Right cardiac atrium (tissue), 5 donors: ENCODE data around the gene ATRN. TPM values are rescaled to one million over a fixed set of nuclear protein-coding genes. Genes with fewer than 3 reads are reported as not detected.
"Not testable (repeated sequence)": the region's sequence is repeated elsewhere in the genome, so short reads cannot be mapped to it uniquely, and the experiment has no call there.

Experiments
- ATAC-seq, 2 donors: fragments of 200-7000 bp; cut with Tn5 transposase; one replicate each; pipeline versions ENCODE4 v1.8.0 to v1.9.1; 2020; ENCODE audit warnings: moderate library complexity in 2 of 2, mild to moderate bottlenecking in 1 of 2
- DNase-seq, 3 donors: peaks; one replicate each; pipeline ENCODE4 v3.0.0-alpha.2; 2020
- H3K27ac ChIP-seq: one replicate; pipeline ENCODE4 v1.5.1; 2013; ENCODE audit warnings: mild to moderate bottlenecking, low read length, control low read depth, moderate library complexity
- H3K27me3 ChIP-seq: one replicate; pipeline ENCODE4 v1.6.1; 2013; ENCODE audit not compliant: control insufficient read depth, insufficient read depth
- H3K4me1 ChIP-seq: one replicate; pipeline ENCODE4 v1.6.1; 2013; ENCODE audit warnings: low read length; ENCODE audit not compliant: control insufficient read depth, insufficient read depth
- H3K4me3 ChIP-seq: one replicate; pipeline ENCODE4 v1.5.1; 2013; ENCODE audit warnings: low read length, control low read depth
- H3K9me3 ChIP-seq: one replicate; pipeline ENCODE4 v1.6.1; 2013; ENCODE audit warnings: low read length; ENCODE audit not compliant: control insufficient read depth
- WGBS: extraction: QIAGEN DNeasy Blood & Tissue Kit; methylation state at CpG from one replicate; pipeline ENCODE4 v1.1.7; 2013; 5-methylcytosine and 5-hydroxymethylcytosine counted together
- intact Hi-C, 4 donors: fragments of 100-400 bp; cut with DNase I; formaldehyde crosslinking; loops; one replicate each; pipeline versions ENCODE4 v1.11.0 to v1.14.0; 2022 to 2023
- polyA plus RNA-seq: library from polyadenylated mRNA; stranded (reverse); fragments of 200-250 nt; gene quantifications from one replicate; pipeline ENCODE4 v1.2.3, GENCODE V29; 2013
- total RNA-seq, 4 donors: library from RNA; stranded (reverse); fragmentation: NEBNext Ultra II Directional; extraction: Animal tissue kit (Norgen Biotek cat#: 25700); gene quantifications; one replicate each; pipeline ENCODE4 v1.2.1, GENCODE V29; 2021
- donor health status: healthy with polysubstance abuse.
- donor health status: DM: no; HTN: yes; CAD: no.
- donor health status: DM: no; HTN: no; CAD: no.
- donor health status: DM: no; HTN: yes; CAD: no; lungs with severe emphysema.
- donor health status: DM: yes; HTN: yes; CAD: no.

Gene ATRN
- total and polyA plus RNA-seq, 5 donors = 9.5 to 33.1 (median 31.7) TPM

DNA sequence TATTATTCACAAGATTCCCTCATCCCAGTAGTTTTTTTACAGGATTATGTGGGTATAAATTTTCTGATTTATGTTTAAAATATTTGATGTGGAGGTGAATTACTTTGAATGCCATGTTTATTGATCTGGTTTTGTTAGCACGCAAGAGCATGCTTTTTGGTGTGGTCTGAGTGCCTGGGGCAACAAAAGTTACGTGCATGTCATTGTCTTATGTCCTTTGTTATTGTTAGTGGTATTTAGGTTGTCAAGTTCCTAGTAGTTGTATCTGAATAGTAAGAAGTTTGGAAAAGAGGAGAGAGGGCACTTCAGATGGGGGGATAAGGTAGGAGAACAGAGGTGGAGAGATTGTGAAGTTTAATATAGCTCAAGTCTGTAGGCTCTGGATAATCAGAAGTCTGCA is 95.0 kb downstream of the ATRN start:
- ATAC-seq = no peak
- intact Hi-C loops = no loop called here
- Histone ChIP-seq H3K27me3 (no peaks in the 10 kb centered on the region), H3K4me3 (no peak overlapping the region), H3K4me1 (no peaks in the 10 kb centered on the region), H3K27ac (no peak overlapping the region), H3K9me3 (no peaks in the 10 kb centered on the region)
- no peak for DNase-seq
- WGBS = 96% methylated on average over 2 of the region's 2 CpGs

DNA sequence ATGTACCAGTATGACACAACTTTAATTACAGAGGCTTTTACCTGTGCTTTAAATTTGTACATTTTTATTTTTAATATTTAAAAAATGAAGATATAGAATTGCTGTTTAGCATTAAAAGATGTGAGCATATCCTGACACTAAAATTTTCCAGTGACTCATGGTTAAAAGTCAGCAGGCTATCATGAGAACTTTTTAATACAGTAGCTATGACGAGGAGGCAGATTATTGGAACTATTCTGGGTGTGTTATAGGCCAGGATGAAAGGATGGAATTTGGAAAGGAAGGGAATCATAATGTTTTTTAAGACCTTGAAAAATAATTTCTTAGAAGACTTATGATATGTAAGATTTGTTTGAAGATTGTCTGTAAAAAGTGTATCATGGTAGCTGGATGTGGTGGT is 101.3 kb downstream of the ATRN start:
- Histone ChIP-seq H3K27me3 (no peaks in the 10 kb centered on the region), H3K9me3 (no peaks in the 10 kb centered on the region), H3K4me1 (no peaks in the 10 kb centered on the region), H3K4me3 (no peak overlapping the region), H3K27ac (no peak overlapping the region)
- 78% methylated on average over 1 of the region's 1 CpG for WGBS
- intact Hi-C loops = no loop called here
- no peak for DNase-seq
- ATAC-seq = no peak

DNA sequence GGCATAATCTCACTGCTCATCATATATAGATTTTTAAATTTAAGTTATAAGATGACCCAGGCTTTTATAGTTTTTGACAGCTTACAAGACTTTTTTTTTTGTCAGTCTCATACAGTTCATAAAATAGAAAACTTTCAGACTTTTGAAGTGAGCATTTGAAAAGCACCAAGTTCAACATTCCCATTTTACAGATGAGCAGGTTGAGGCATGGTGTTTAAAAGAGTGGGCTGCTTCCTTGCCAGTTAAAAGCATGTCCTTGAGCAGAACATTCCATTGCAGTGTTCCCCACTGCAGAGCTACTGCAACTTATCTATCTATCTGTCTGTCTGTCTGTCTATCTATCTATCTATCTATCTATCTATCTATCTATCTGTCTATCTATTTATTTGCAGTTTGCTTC is 105.5 kb downstream of the ATRN start:
- intact Hi-C loops = no loop called here
- DNase-seq (no peak), ATAC-seq (no peak)
- no peak overlapping the region for H3K4me3 ChIP-seq
- H3K27me3 ChIP-seq = no peaks in the 10 kb centered on the region
- no peaks in the 10 kb centered on the region for H3K9me3 ChIP-seq
- no peak overlapping the region for H3K27ac ChIP-seq
- H3K4me1 ChIP-seq = no peaks in the 10 kb centered on the region

DNA sequence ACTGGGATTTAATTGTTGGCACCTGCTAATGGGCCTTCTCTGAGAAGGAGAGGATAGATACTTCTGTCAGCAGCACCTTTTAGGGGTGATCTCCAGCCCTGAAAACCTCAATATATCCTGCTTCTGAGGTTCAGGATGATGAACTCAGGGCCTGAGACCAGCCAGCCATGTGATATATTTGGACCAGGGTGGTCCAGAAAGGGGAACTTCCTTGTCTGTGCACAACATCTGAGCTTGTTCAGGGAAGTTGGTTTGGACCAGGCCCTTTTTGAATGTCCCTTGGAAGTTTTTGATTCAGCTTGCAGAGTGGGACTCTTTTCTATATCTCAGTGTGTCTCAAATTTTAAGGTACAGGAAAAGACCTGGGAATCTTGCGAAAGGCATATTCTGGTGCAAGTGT is 106.5 kb downstream of the ATRN start:
- Histone ChIP-seq H3K4me1 (no peaks in the 10 kb centered on the region), H3K9me3 (no peaks in the 10 kb centered on the region), H3K27me3 (no peaks in the 10 kb centered on the region), H3K4me3 (no peak overlapping the region), H3K27ac (no peak overlapping the region)
- intact Hi-C loops = no loop called here
- 94% methylated on average over 1 of the region's 1 CpG for WGBS
- DNase-seq (no peak), ATAC-seq (no peak)

DNA sequence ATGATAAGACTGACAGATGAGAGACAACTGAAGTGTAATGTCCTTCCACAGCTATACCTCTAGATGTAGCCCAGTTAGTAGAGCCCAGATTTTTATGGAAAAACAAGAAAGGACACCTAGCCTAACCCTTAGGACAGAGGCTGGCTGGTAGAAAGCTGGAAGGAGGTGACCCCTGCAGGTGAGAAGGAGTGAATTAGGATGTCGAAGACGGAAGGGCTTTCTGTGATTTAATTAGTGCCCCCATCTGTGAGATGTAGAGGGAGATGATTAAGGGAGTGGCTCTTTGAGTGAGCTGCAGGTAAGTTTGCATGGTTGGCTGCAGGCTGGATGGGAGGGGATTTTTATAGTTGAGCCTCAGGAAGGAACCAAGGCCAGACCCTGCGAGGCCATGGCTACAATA is 109.6 kb downstream of the ATRN start:
- DNase-seq = no peak

DNA sequence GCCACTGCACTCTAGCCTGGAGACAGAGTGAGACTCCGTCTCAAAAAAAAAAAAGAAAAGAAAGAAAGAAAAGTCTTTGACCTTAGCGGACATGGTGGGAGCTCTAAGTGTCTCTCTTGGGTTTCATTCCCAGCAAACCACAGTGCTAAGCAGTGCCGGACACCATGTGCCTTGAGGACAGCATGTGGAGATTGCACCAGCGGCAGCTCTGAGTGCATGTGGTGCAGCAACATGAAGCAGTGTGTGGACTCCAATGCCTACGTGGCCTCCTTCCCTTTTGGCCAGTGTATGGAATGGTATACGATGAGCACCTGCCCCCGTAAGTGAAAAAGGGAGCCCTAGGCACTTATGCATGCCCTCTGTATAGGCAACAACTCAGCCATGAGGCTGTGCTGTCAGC is 112.9 kb downstream of the ATRN start:
- ATAC-seq (no peak), DNase-seq (no peak)
- no peak overlapping the region for H3K4me3 ChIP-seq
- H3K27ac ChIP-seq = no peak overlapping the region
- no peaks in the 10 kb centered on the region for H3K4me1 ChIP-seq
- no peaks in the 10 kb centered on the region for H3K9me3 ChIP-seq
- WGBS = 84% methylated on average over 7 of the region's 7 CpGs
- intact Hi-C loops = no loop called here
- H3K27me3 ChIP-seq = no peaks in the 10 kb centered on the region

More for the DNA sequence above, 109.6 kb downstream of the ATRN start:
- Histone ChIP-seq H3K4me3 (no peak overlapping the region), H3K27ac (no peak overlapping the region), H3K27me3 (no peaks in the 10 kb centered on the region), H3K4me1 (no peaks in the 10 kb centered on the region), H3K9me3 (no peaks in the 10 kb centered on the region)
- ATAC-seq = no peak
- WGBS = 89% methylated on average over 3 of the region's 3 CpGs
- intact Hi-C loops = no loop called here

DNA sequence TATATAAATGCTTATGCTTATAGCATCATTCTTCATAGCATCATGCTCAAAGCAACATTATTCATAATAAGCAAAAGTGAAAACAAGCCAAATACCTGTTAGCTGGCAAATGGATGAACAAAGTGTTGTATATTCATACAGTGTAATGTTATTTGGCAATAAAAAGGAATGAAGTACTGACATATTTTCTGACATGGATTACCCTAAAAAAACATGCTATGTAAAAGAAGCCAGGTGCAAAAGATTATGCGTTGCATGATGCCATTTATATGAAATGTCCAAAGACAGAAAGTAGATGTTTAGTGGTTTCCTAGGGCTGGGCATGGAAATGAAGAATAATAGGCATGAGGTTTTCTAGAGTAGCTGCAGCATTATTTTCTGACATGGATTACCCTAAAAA is 115.3 kb downstream of the ATRN start:
- no peaks in the 10 kb centered on the region for H3K9me3 ChIP-seq
- H3K4me3 ChIP-seq = no peak overlapping the region
- no peak overlapping the region for H3K27ac ChIP-seq
- ATAC-seq (no peak), DNase-seq (no peak)
- WGBS = 97% methylated on average over 1 of the region's 1 CpG
- H3K4me1 ChIP-seq = no peaks in the 10 kb centered on the region
- intact Hi-C loops = no loop called here
- no peaks in the 10 kb centered on the region for H3K27me3 ChIP-seq

DNA sequence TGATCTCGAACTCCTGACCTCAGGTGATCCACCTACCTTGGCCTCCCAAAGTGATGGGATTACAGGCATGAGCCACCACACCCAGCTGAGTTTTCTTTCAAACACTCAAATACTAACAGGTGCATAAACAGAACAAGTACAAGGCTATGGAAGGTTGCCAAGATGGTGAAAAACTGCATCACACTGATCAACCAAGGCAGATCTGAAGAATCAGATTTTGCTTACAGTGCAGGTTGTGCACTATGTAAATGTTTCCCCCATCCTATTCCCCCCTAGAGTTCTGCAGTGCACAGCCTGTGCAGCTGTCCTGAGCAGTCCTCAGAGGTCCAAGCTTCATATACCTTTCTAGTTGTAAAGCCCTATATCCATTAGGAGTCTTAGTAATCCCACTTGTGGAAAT is 119.3 kb downstream of the ATRN start:
- Histone ChIP-seq H3K27me3 (no peaks in the 10 kb centered on the region), H3K9me3 (no peaks in the 10 kb centered on the region), H3K4me3 (no peak overlapping the region), H3K4me1 (no peaks in the 10 kb centered on the region), H3K27ac (no peak overlapping the region)
- WGBS = 92% methylated on average over 1 of the region's 1 CpG
- ATAC-seq (no peak), DNase-seq (no peak)
- intact Hi-C loops = no loop called here

DNA sequence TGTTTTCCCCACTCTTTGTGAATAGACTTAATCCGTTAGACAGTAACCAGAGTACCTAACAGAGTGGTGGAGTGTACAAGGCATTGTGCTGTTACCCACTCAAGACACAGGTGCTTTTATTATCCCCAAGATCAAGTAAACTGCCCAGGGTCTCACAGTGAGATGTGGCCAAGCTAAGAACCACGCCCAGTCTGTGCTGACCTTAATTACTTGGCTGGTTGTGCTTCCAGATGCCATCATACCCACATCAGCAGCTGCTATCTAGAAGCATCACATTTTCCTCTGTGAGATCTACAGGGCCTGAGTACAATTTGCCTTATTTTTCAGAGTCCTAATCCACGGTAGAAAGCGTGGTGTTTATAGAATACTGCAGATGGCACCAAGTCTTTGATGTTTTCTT is 122.1 kb downstream of the ATRN start:
- intact Hi-C loops = no loop called here
- DNase-seq = no peak
- no peaks in the 10 kb centered on the region for H3K27me3 ChIP-seq
- H3K4me1 ChIP-seq = no peaks in the 10 kb centered on the region
- no peaks in the 10 kb centered on the region for H3K9me3 ChIP-seq
- ATAC-seq = no peak
- 95% methylated on average over 4 of the region's 4 CpGs for WGBS
- no peak overlapping the region for H3K27ac ChIP-seq
- no peak overlapping the region for H3K4me3 ChIP-seq

DNA sequence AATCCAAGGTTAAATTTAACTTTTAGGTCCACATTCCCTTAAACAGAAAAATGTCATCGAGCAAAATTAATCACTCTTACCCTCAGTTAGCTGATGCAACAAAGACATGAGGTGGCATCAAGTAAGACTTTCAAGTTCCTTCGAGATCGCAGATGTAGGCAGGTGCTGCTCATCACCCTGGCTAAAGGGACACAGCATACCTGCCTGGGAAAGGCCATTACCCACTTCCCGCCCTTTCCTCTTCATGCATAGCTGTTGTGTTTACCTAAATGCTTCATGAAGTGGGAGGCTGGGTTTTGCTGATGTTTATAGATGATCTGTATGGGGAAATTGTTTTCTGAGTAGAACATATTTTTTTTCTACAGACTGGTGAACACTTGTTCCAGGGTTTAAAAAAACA is 124.7 kb downstream of the ATRN start:
- no peak for DNase-seq
- no peaks in the 10 kb centered on the region for H3K27me3 ChIP-seq
- H3K4me1 ChIP-seq = no peaks in the 10 kb centered on the region
- H3K9me3 ChIP-seq = no peaks in the 10 kb centered on the region
- no peak for ATAC-seq
- no peak overlapping the region for H3K4me3 ChIP-seq
- H3K27ac ChIP-seq = no peak overlapping the region
- 97% methylated on average over 4 of the region's 4 CpGs for WGBS
- intact Hi-C loops = no loop called here

DNA sequence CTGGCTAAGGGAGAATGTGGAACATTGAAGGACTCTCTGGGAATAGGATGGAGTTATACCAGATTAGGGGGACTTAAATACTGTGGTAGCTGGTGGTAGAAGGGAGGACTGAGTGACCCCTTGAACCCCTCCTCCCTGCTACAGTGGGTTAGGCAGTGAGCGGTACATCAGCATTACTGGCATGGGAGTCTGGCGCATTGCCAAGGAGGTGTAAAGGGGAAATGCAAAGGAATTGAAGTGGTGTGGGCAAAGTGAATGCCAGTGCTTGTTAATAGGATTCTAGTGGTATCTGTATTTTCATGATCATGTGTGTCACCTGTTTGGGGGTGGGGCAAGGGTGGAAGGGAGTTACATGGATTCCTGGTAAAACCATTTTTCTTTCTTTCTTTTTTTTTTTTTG is 132.3 kb downstream of the ATRN start:
- no peak for ATAC-seq
- WGBS = 82% methylated on average over 2 of the region's 2 CpGs
- intact Hi-C loops = no loop called here

DNA sequence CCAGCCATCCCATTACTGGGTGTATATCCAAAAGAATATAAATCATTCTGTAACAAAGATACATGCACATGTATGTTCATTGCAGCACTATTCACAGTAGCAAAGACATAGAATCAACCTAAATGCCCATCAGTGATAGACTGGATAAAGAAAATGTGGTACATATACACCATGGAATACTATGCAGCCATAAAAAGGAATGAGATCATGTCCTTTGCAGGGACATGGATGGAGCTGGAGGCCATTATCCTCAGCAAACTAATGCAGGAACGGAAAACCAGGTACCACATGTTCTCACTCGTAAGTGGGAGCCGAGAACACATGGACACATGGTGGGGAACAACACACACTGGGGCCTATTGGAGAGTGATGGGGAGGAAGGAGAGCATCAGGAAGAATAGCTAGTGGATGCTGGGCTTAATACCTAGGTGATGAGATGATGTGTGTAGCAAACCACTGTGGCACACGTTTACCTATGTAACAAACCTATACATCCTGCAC is 134.6 kb downstream of the ATRN start:
- intact Hi-C loops, H3K27ac ChIP-seq, ATAC-seq: not testable (repeated sequence)

More for the DNA sequence above, 132.3 kb downstream of the ATRN start:
- DNase-seq = no peak
- H3K9me3 ChIP-seq = no peaks in the 10 kb centered on the region
- no peaks in the 10 kb centered on the region for H3K27me3 ChIP-seq
- no peak overlapping the region for H3K27ac ChIP-seq
- no peak overlapping the region for H3K4me3 ChIP-seq
- no peaks in the 10 kb centered on the region for H3K4me1 ChIP-seq

More for the DNA sequence above, 134.6 kb downstream of the ATRN start:
- 99% methylated on average over 4 of the region's 4 CpGs for WGBS
- not testable (repeated sequence) for H3K9me3 ChIP-seq, DNase-seq, H3K27me3 ChIP-seq, H3K4me3 ChIP-seq, H3K4me1 ChIP-seq
